GM12878 (cell line): Measurements from ENCODE around the gene CASP6. TPM values are rescaled to one million over a fixed set of nuclear protein-coding genes. Genes with fewer than 3 reads are reported as not detected.
A peak's percentile ranks its signal among the peaks of the same experiment; 100 is the strongest.

Source experiments
- ATAC-seq: fragments of 200-7000 bp; cut with Tn5 transposase; 3 replicates; pipeline ENCODE4 v1.9.1; 2020; ENCODE audit warnings: mild to moderate bottlenecking, moderate library complexity
- BruUV-seq: library from RNA; stranded (reverse); fragments of 400-500 nt; replicated peaks from 2 replicates; lab custom pipeline; 2021; lab: Mats Ljungman, UMichigan
- CTCF ChIA-PET: fragments of 300-600 bp; sonication (Branson Sonifier 250); formaldehyde crosslinking; extraction: SDS; loops from one replicate; lab custom pipeline; 2021; ENCODE audit warnings: inconsistent platforms; lab: Yijun Ruan, JAX
- POLR2A ChIA-PET: fragments of 350-600 bp; formaldehyde crosslinking; extraction: SDS; loops from one replicate; lab custom pipeline; 2021; ENCODE audit warnings: inconsistent platforms; lab: Charles Lee
- RAD21 ChIA-PET: fragments of 300-600 bp; sonication (Branson Sonifier 250); formaldehyde crosslinking; loops from one replicate; lab custom pipeline; 2023; ENCODE audit warnings: antibody characterized with exemption; ENCODE audit not compliant: unreplicated experiment; lab: Charles Lee
- SMC1A ChIA-PET: fragments of 300-600 bp; sonication (Branson Sonifier 250); formaldehyde crosslinking; loops from one replicate; lab custom pipeline; 2023; ENCODE audit not compliant: unreplicated experiment, uncharacterized antibody; lab: Charles Lee
- DNase-seq: peaks from one replicate; pipeline ENCODE4 v3.0.0-alpha.2; 2011; ENCODE audit warnings: low read depth, low spot score
- FAIRE-seq: peaks from 3 replicates; lab custom pipeline; 2011; peaks lifted over from hg19 to GRCh38; lab: Jason Lieb, UNC
- H2AFZ ChIP-seq: 2 replicates; pipeline ENCODE4 v1.6.0; 2011; ENCODE audit warnings: low read depth, low read length, control low read depth; ENCODE audit not compliant: control insufficient read depth
- H3K27ac ChIP-seq: 2 replicates; pipeline ENCODE4 v1.5.1; 2011; ENCODE audit warnings: control low read depth; ENCODE audit not compliant: control insufficient read depth, insufficient read depth
- H3K27me3 ChIP-seq, 2 experiments: replicated peaks in 1 of 2; 2 replicates each; pipeline versions ENCODE4 v1.6.0 to v1.6.1; 2011; ENCODE audit warnings: low read length in 1 of 2; ENCODE audit not compliant: control insufficient read depth in 2 of 2, insufficient read depth in 2 of 2
- H3K36me3 ChIP-seq, 2 experiments: 2 replicates each; pipeline ENCODE4 v1.5.1; 2011; ENCODE audit warnings: low read length in 1 of 2; ENCODE audit not compliant: control insufficient read depth in 2 of 2, insufficient read depth in 2 of 2
- H3K4me1 ChIP-seq: 2 replicates; pipeline ENCODE4 v1.6.1; 2011; ENCODE audit warnings: mild to moderate bottlenecking, low read length, moderate library complexity, mixed read lengths; ENCODE audit not compliant: control insufficient read depth, insufficient read depth
- H3K4me2 ChIP-seq: 2 replicates; pipeline ENCODE4 v1.6.0; 2011; ENCODE audit warnings: control low read depth; ENCODE audit not compliant: control insufficient read depth, insufficient read depth
- H3K4me3 ChIP-seq: fragments of 200-600 bp; sonication (generic); 2 replicates; pipeline ENCODE4 v1.5.1; 2016
- H3K79me2 ChIP-seq: 2 replicates; pipeline ENCODE4 v1.6.0; 2011; ENCODE audit warnings: low read length; ENCODE audit not compliant: control insufficient read depth, insufficient read depth
- H3K9ac ChIP-seq: 2 replicates; pipeline ENCODE4 v1.8.0; 2011; ENCODE audit warnings: low read length, control low read depth, mixed read lengths; ENCODE audit not compliant: control insufficient read depth, insufficient read depth
- H3K9me3 ChIP-seq: replicated peaks from 3 replicates; pipeline ENCODE4 v1.5.1; 2011; ENCODE audit warnings: mild to moderate bottlenecking, low read length; ENCODE audit not compliant: control insufficient read depth, insufficient read depth
- H4K20me1 ChIP-seq: 2 replicates; pipeline ENCODE4 v1.6.0; 2011; ENCODE audit not compliant: control insufficient read depth, insufficient read depth
- CBX5 ChIP-seq: sonication (generic); IDR thresholded peaks from 2 replicates; pipeline ENCODE4 v1.6.1; 2016; ENCODE audit warnings: low read depth, moderate library complexity, mild to moderate bottlenecking, inconsistent platforms
- ESRRA ChIP-seq: IDR thresholded peaks from 2 replicates; pipeline ENCODE4 v1.6.1; 2012; ENCODE audit warnings: mild to moderate bottlenecking, low read length, improper control_type of control experiment
- NBN ChIP-seq: fragments of 450-650 bp; IDR thresholded peaks from 2 replicates; pipeline ENCODE4 v1.6.1; 2016
- NFXL1 ChIP-seq: fragments of 450-650 bp; IDR thresholded peaks from 2 replicates; pipeline ENCODE4 v1.6.1; 2017; ENCODE audit warnings: antibody characterized with exemption, mild to moderate bottlenecking, borderline replicate concordance
- RAD51 ChIP-seq: fragments of 450-650 bp; IDR thresholded peaks from 2 replicates; pipeline ENCODE4 v1.6.1; 2016; ENCODE audit warnings: moderate library complexity, mild to moderate bottlenecking, inconsistent platforms
- SIN3A ChIP-seq: IDR thresholded peaks from 2 replicates; pipeline ENCODE4 v1.6.1; 2012; ENCODE audit warnings: low read depth, low read length, improper control_type of control experiment
- TARDBP ChIP-seq: IDR thresholded peaks from 2 replicates; pipeline ENCODE4 v1.6.1; 2016; ENCODE audit warnings: borderline replicate concordance
- WGBS: methylation state at CpG from one replicate; pipeline ENCODE4 v1.1.6; 2016; ENCODE audit warnings: low lambda C conversion rate; ENCODE audit not compliant: insufficient replicate concordance, insufficient coverage; ENCODE audit errors: missing lambda C conversion rate; 5-methylcytosine and 5-hydroxymethylcytosine counted together
- in situ Hi-C: fragments of 300-500 bp; cut with MboI; formaldehyde crosslinking; loops from 9 replicates; pipeline ENCODE4 v1.14.3; 2018; ENCODE audit warnings: mixed read lengths
- intact Hi-C: fragments of 100-400 bp; cut with micrococcal nuclease; formaldehyde crosslinking; loops from one replicate; pipeline ENCODE4 v1.14.2; 2022; ENCODE audit not compliant: unreplicated experiment
- polyA plus RNA-seq, 11 experiments: library from polyadenylated mRNA; depleted of rRNA in 4 of 11; unstranded in 6 of 11; stranded (reverse) in 5 of 11; fragments of >200 nt; fragmentation: Nextera tagmentation in 4 of 11; fragmentation: Illumina TruSeq in 1 of 11; extraction: Ambion mirVana in 4 of 11; extraction: Trizol in 1 of 11; gene quantifications; 1 replicate in 1 of 11; 2 replicates in 10 of 11; pipeline versions ENCODE4 v1.2.1 to v1.2.3, GENCODE V29; 2011 to 2016; ENCODE audit warnings: inconsistent platforms in 2 of 11, missing spikeins in 2 of 11, low read depth in 1 of 11
- total RNA-seq, 4 experiments: library from RNA; depleted of rRNA in 3 of 4; stranded (reverse); fragments of >200 nt in 3 of 4; fragmentation: Illumina TruSeq in 1 of 4; extraction: Trizol in 1 of 4; gene quantifications; 2 replicates each; pipeline versions ENCODE4 v1.2.1 to v1.2.3, GENCODE V29; 2013 to 2021

Gene CASP6
- total and polyA plus RNA-seq, 10 of the 15 experiments (the other 5 are each of a cell fraction or from before 2014, with no cell fraction given), result 20.0 to 66.8 (median 30.8) TPM

DNA sequence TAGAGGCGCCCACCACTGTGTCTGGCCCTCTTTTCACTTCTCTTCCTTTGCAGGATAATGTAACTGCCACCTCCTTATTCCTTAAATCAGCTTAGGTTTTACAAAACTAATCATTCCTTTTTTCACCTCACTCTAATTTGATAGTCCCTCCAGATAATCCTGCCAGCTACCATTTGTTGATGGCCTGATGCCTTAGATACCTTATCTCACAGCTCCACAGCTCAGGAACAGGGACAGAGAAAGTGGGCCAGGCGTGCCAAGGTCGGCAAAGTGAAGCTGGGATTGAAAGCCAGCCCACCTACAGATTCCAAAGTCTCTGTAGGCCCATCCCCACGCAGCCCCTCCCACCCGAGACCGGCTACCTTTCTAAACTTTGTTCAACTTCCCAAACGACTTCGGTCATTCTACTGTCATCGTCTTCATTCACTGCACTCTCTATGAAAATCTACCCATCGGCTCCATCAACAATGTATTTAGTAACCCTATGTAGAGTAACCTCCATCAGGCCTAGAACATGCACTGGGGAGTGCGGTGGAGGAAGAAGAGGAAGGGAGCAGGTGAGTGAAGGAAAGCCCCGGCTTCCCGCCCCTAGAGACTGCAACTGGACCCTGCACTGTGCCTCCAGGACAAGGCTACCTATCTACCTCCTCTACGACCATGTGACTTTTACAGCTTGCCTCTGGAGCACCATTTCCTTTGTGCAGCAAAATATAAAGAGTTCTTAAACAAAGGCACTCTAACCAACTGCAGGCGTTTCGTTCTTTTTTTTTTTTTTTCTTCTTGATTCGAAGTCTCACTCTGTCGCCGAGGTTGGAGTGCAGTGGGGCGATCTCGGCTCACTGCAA lies 1.5 kb downstream of the CASP6 start:
- peaks cover 14% of the 10 kb centered on the region for H3K4me1 ChIP-seq
- ChIA-PET SMC1A (interaction anchor here (0.7 to 6.3 kb wide), 12 partner anchors 12 to 274 kb away, joined by 3 to 27 read pairs (median 4); partner anchors contain the start of genes GAR1 and RRH), CTCF (interaction anchor here (0.7 to 2.9 kb wide), 16 partner anchors 8 to 276 kb away, joined by 3 to 11 read pairs (median 3); partner anchors contain the start of genes CFI, MCUB and SEC24B), POLR2A (interaction anchor here (0.7 to 2.5 kb wide), 5 partner anchors 11 to 689 kb away, joined by 6 to 13 read pairs (median 9); partner anchors contain the start of genes MCUB, PLA2G12A and SEC24B), RAD21 (interaction anchor here (0.7 to 2.6 kb wide), 6 partner anchors 29 to 766 kb away, joined by 3 to 10 read pairs (median 5); partner anchors contain the start of genes PLA2G12A and SEC24B)
- H2AFZ ChIP-seq, result peak overlapping the region; percentile 76
- in situ Hi-C loops, result no loop called here
- BruUV-seq, result no TSS peak
- no peaks in the 10 kb centered on the region for H3K9me3 ChIP-seq
- no peaks in the 10 kb centered on the region for H4K20me1 ChIP-seq
- peak overlapping the region; percentile 71 for H3K27ac ChIP-seq
- FAIRE-seq, result peak; percentile 54
- peak overlapping the region; percentile 75 for H3K4me2 ChIP-seq
- peak overlapping the region; percentile 61 for H3K9ac ChIP-seq
- peak overlapping the region; percentile 96 for H3K4me3 ChIP-seq
- DNase-seq, result no peak
- TF ChIP-seq TARDBP (no peak), RAD51 (0 out of 2 replicates have a peak, but pooled peaks have one; percentile 17), SIN3A (no peak), NFXL1 (no peak), NBN (peak; percentile 26; the same call in 1 of the 2 replicates), ESRRA (no peak), CBX5 (no peak)
- intact Hi-C loops, result loop anchor here (1.0 to 10.0 kb wide), 4 partner anchors 103 to 273 kb away; partner anchors contain the start of genes MCUB and SEC24B
- no peaks in the 10 kb centered on the region for H3K27me3 ChIP-seq
- peak; percentile 28 for ATAC-seq
- H3K36me3 ChIP-seq, result no peaks in the 10 kb centered on the region; a peak in 1 of 4 replicates
- 52% methylated on average over 19 of the region's 21 CpGs for WGBS
- H3K79me2 ChIP-seq, result peaks cover 6% of the 10 kb centered on the region
